Measurements from ENCODE around the gene DSG3.

Gene DSG3, protein sequence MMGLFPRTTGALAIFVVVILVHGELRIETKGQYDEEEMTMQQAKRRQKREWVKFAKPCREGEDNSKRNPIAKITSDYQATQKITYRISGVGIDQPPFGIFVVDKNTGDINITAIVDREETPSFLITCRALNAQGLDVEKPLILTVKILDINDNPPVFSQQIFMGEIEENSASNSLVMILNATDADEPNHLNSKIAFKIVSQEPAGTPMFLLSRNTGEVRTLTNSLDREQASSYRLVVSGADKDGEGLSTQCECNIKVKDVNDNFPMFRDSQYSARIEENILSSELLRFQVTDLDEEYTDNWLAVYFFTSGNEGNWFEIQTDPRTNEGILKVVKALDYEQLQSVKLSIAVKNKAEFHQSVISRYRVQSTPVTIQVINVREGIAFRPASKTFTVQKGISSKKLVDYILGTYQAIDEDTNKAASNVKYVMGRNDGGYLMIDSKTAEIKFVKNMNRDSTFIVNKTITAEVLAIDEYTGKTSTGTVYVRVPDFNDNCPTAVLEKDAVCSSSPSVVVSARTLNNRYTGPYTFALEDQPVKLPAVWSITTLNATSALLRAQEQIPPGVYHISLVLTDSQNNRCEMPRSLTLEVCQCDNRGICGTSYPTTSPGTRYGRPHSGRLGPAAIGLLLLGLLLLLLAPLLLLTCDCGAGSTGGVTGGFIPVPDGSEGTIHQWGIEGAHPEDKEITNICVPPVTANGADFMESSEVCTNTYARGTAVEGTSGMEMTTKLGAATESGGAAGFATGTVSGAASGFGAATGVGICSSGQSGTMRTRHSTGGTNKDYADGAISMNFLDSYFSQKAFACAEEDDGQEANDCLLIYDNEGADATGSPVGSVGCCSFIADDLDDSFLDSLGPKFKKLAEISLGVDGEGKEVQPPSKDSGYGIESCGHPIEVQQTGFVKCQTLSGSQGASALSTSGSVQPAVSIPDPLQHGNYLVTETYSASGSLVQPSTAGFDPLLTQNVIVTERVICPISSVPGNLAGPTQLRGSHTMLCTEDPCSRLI

DNA sequence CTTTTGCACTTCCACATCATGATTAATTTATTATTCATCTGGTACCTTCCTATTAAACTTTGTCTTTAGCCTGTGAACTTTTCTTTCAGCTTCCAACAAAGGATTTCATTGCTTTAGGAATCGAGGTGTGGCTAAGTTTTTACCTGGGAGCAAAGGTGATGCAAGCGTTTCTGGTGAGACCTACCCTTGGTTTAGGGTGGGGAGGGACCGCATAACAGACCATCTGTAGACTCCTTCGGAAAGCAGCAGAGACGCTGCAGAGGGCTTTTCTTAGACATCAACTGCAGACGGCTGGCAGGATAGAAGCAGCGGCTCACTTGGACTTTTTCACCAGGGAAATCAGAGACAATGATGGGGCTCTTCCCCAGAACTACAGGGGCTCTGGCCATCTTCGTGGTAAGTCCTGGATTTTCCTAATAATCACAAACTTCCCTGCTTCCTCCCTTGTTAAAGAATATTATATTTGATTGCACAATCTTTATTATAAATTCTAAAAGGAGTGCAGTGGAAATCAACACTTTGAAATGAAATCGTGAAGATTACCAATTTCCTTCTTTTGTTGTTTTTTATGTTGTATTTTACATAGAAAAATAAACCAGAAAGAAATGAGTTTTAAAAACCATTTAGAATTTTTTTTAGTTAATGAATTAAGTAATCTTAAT is at the start of gene DSG3:
Gene DSG3, plus strand, starts transcription at position 212 of the 662 bp plus-strand sequence. Its CDS starts 137 bp downstream, at position 349.
- H3K27ac ChIP-seq (ENCODE audit: low read depth, low read length), result no peak within 1 kb of the TSS
- H3K36me3 ChIP-seq (ENCODE audit: insufficient read depth, low read length), result no peaks in the 10 kb centered on the region
- H3K79me2 ChIP-seq (ENCODE audit: control insufficient read depth, insufficient read depth, low read length, unreplicated experiment), result no peaks in the 10 kb centered on the region
- H3K27me3 ChIP-seq (ENCODE audit: insufficient read depth, low read length), result no peaks in the 10 kb centered on the region
- no peaks in the 10 kb centered on the region for H3K4me1 ChIP-seq (ENCODE audit: control insufficient read depth, insufficient read depth, low read length, unreplicated experiment)
- H3K4me3 ChIP-seq (ENCODE audit: low read depth, low read length), result no peak within 1 kb of the TSS
- H2AFZ ChIP-seq (ENCODE audit: low read length, unreplicated experiment), result no peak within 1 kb of the TSS

DNA sequence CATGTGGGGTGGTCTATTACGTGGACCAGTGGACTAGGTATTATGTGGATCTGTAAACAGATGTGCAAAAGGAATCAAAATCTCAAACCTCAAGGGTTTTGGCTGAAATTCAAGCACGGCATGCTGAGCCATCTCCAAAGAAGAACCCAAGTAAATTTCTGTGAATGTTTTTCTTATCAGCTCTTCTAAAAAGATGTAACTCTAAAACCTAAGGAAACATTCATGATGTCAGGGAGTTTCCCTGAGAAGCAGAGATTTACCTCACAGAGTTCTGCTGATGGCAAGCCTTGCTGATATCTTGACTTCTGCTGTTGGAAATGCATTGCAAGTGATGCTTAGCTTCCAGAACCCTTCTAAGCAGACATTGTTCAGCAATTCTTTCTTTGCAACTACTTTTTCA is 49.4 kb upstream of the DSG3 start:
- H3K27ac ChIP-seq (ENCODE audit: low read depth, low read length), result no peak overlapping the region
- H3K4me1 ChIP-seq (ENCODE audit: control insufficient read depth, insufficient read depth, low read length, unreplicated experiment), result no peaks in the 10 kb centered on the region
- no peaks in the 10 kb centered on the region for H3K36me3 ChIP-seq (ENCODE audit: insufficient read depth, low read length)
- no peak overlapping the region for H2AFZ ChIP-seq (ENCODE audit: low read length, unreplicated experiment)
- no peaks in the 10 kb centered on the region for H3K79me2 ChIP-seq (ENCODE audit: control insufficient read depth, insufficient read depth, low read length, unreplicated experiment)
- H3K4me3 ChIP-seq (ENCODE audit: low read depth, low read length), result no peak overlapping the region
- no peaks in the 10 kb centered on the region; the same call in 1 of the 2 replicates for H3K27me3 ChIP-seq (ENCODE audit: insufficient read depth, low read length)

DNA sequence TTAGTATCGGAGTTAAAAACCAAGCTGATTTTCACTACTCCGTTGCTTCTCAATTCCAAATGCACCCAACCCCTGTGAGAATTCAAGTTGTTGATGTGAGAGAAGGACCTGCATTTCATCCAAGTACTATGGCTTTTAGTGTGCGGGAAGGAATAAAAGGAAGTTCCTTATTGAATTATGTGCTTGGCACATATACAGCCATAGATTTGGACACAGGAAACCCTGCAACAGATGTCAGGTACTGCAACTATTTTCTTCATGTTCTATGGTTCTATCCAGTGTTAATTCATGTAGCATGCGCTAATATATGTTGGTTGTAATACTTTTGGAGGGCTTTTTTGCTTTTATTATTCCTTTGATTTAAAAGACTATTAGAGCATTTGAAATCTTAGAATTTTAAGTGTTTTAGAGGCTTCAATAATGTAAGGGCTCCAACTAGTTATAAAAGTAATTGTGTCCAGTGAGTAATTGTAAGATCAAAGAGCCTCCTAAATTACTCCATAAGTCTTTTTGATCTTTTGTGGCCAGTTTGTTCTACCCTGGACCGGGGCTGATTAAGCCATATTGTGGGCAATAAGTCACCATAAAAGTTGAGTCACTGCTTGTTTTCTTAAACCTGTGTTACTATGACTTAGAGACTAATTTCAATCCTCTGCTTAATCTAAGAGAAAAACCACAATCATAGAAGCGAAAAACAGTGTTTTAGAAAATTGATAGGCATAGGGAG is 48.1 kb upstream of the DSG3 start:
- Histone ChIP-seq H3K27me3 (ENCODE audit: insufficient read depth, low read length) (no peaks in the 10 kb centered on the region; the same call in 1 of the 2 replicates), H2AFZ (ENCODE audit: low read length, unreplicated experiment) (no peak overlapping the region), H3K4me3 (ENCODE audit: low read depth, low read length) (no peak overlapping the region), H3K36me3 (ENCODE audit: insufficient read depth, low read length) (no peaks in the 10 kb centered on the region), H3K4me1 (ENCODE audit: control insufficient read depth, insufficient read depth, low read length, unreplicated experiment) (no peaks in the 10 kb centered on the region), H3K79me2 (ENCODE audit: control insufficient read depth, insufficient read depth, low read length, unreplicated experiment) (no peaks in the 10 kb centered on the region), H3K27ac (ENCODE audit: low read depth, low read length) (no peak overlapping the region)

DNA sequence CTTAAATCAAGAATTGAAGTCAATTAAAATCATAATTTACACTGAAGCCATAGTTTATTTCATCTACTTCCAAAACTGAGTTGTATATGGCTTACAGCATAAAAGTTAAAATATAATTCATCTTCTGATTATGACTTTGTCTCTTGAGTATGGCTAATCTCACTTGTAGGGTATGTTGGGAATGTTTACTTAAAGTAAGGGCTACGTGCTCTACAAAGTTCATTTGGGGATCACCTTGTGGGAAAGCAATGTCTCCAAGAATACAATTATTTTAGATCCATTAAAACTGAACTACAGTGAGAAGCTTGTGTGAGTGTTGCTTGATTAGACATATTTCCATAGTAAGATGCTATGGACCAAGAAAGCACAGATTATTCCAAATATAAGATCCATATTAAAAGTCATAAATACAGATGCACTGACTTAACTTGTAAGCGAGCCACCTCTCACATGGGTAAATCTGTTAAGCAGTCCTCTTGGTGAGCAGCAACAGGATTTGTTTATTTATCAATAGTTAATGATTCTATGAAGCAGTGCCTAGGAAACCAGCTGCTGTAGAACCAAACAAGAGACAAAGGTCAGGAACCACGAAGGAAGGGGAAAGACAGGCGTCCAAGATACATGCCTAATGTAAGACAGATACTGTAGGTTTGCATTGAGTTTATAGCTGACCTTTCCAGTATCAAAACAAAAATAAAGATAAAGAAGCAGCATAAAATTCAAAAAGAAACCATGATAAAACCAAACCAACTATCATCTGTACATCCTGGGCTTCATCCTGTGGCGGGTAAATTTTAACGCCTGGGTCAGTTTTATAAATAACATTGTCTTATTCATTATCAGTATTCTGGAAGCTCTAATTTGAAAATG is 46.1 kb upstream of the DSG3 start:
- H2AFZ ChIP-seq (ENCODE audit: low read length, unreplicated experiment), result no peak overlapping the region
- no peak overlapping the region for H3K27ac ChIP-seq (ENCODE audit: low read depth, low read length)
- H3K36me3 ChIP-seq (ENCODE audit: insufficient read depth, low read length), result no peaks in the 10 kb centered on the region
- no peak overlapping the region for H3K4me3 ChIP-seq (ENCODE audit: low read depth, low read length)
- no peaks in the 10 kb centered on the region; the same call in 1 of the 2 replicates for H3K27me3 ChIP-seq (ENCODE audit: insufficient read depth, low read length)
- H3K79me2 ChIP-seq (ENCODE audit: control insufficient read depth, insufficient read depth, low read length, unreplicated experiment), result no peaks in the 10 kb centered on the region
- H3K4me1 ChIP-seq (ENCODE audit: control insufficient read depth, insufficient read depth, low read length, unreplicated experiment), result no peaks in the 10 kb centered on the region

DNA sequence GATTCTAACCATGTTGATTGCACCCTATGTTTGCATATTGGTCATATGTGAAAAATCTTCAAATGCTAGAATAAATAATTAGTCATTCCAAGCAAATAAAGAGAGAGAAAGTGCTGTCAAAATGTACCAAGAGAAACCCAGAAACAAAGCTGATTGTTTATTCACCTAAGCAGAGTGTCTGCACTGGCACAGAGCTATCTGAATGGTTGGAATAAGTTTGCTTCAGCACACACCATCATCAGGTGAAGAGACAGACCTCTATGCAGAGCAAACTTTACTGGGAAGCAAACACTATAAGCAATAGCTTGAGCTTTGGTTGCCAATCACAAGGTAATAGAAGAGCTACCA is 45.5 kb upstream of the DSG3 start:
- no peak overlapping the region for H3K27ac ChIP-seq (ENCODE audit: low read depth, low read length)
- no peak overlapping the region for H3K4me3 ChIP-seq (ENCODE audit: low read depth, low read length)
- no peaks in the 10 kb centered on the region for H3K79me2 ChIP-seq (ENCODE audit: control insufficient read depth, insufficient read depth, low read length, unreplicated experiment)
- H2AFZ ChIP-seq (ENCODE audit: low read length, unreplicated experiment), result no peak overlapping the region
- H3K36me3 ChIP-seq (ENCODE audit: insufficient read depth, low read length), result no peaks in the 10 kb centered on the region
- H3K27me3 ChIP-seq (ENCODE audit: insufficient read depth, low read length), result no peaks in the 10 kb centered on the region; the same call in 1 of the 2 replicates
- H3K4me1 ChIP-seq (ENCODE audit: control insufficient read depth, insufficient read depth, low read length, unreplicated experiment), result no peaks in the 10 kb centered on the region

DNA sequence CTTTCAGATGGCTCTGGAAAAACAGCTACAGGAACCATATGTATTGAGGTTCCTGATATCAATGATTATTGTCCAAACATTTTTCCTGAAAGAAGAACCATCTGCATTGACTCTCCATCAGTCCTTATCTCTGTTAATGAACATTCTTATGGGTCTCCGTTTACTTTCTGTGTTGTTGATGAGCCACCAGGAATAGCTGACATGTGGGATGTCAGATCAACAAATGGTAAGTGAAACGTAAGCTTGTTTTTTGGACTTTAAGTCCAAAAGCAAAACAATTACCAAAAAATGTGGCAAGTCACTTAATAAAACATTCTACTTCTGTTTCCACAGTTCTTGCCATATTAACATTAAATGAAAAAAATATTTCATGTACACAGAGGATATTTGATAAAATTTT is 44.1 kb upstream of the DSG3 start:
- no peak overlapping the region for H3K4me3 ChIP-seq (ENCODE audit: low read depth, low read length)
- H3K4me1 ChIP-seq (ENCODE audit: control insufficient read depth, insufficient read depth, low read length, unreplicated experiment), result no peaks in the 10 kb centered on the region
- H3K36me3 ChIP-seq (ENCODE audit: insufficient read depth, low read length), result no peaks in the 10 kb centered on the region
- no peak overlapping the region for H3K27ac ChIP-seq (ENCODE audit: low read depth, low read length)
- H2AFZ ChIP-seq (ENCODE audit: low read length, unreplicated experiment), result no peak overlapping the region
- no peaks in the 10 kb centered on the region for H3K79me2 ChIP-seq (ENCODE audit: control insufficient read depth, insufficient read depth, low read length, unreplicated experiment)
- H3K27me3 ChIP-seq (ENCODE audit: insufficient read depth, low read length), result no peaks in the 10 kb centered on the region; the same call in 1 of the 2 replicates

DNA sequence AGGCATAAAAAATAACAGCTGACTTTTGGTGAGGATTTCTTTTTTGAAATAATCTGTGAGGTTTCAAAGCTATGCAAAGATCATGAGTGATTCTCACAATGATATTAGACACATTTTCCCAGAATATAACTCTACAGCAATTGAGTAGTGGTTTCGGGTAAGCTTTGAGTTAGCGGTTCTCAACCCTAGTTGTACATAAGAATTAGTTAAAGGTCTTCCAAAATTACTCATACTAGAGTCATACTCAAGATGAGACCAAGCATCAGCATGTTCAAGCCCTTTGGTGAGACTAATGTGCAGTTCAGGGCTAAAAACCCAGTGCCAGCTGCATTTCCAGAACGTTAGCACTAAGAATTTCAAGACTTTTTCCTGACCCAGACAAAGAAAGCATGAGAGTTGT is 39.9 kb upstream of the DSG3 start:
- Histone ChIP-seq H3K4me1 (ENCODE audit: control insufficient read depth, insufficient read depth, low read length, unreplicated experiment) (no peaks in the 10 kb centered on the region), H3K27me3 (ENCODE audit: insufficient read depth, low read length) (no peaks in the 10 kb centered on the region; the same call in 1 of the 2 replicates), H3K36me3 (ENCODE audit: insufficient read depth, low read length) (no peaks in the 10 kb centered on the region), H3K27ac (ENCODE audit: low read depth, low read length) (no peak overlapping the region), H3K79me2 (ENCODE audit: control insufficient read depth, insufficient read depth, low read length, unreplicated experiment) (no peaks in the 10 kb centered on the region), H3K4me3 (ENCODE audit: low read depth, low read length) (no peak overlapping the region), H2AFZ (ENCODE audit: low read length, unreplicated experiment) (no peak overlapping the region)

DNA sequence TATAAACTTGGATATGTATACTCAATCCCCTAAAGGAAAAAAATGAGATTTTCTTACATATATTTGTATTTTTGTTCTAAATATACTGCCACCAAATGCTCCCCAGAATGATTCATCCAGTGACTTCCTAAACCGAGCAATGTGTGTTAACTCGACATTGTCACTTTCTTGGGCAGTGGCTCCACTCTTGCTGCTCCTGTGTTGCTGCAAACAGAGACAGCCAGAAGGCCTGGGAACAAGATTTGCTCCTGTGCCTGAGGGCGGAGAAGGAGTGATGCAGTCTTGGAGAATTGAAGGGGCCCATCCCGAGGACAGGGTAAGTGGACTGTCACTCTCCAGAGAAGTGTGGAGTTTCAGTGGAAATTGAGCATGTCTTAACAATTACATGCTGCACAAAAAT is 38.3 kb upstream of the DSG3 start:
- Histone ChIP-seq H3K27ac (ENCODE audit: low read depth, low read length) (no peak overlapping the region), H2AFZ (ENCODE audit: low read length, unreplicated experiment) (no peak overlapping the region), H3K4me1 (ENCODE audit: control insufficient read depth, insufficient read depth, low read length, unreplicated experiment) (no peaks in the 10 kb centered on the region), H3K4me3 (ENCODE audit: low read depth, low read length) (no peak overlapping the region), H3K36me3 (ENCODE audit: insufficient read depth, low read length) (no peaks in the 10 kb centered on the region), H3K27me3 (ENCODE audit: insufficient read depth, low read length) (no peaks in the 10 kb centered on the region), H3K79me2 (ENCODE audit: control insufficient read depth, insufficient read depth, low read length, unreplicated experiment) (no peaks in the 10 kb centered on the region)

DNA sequence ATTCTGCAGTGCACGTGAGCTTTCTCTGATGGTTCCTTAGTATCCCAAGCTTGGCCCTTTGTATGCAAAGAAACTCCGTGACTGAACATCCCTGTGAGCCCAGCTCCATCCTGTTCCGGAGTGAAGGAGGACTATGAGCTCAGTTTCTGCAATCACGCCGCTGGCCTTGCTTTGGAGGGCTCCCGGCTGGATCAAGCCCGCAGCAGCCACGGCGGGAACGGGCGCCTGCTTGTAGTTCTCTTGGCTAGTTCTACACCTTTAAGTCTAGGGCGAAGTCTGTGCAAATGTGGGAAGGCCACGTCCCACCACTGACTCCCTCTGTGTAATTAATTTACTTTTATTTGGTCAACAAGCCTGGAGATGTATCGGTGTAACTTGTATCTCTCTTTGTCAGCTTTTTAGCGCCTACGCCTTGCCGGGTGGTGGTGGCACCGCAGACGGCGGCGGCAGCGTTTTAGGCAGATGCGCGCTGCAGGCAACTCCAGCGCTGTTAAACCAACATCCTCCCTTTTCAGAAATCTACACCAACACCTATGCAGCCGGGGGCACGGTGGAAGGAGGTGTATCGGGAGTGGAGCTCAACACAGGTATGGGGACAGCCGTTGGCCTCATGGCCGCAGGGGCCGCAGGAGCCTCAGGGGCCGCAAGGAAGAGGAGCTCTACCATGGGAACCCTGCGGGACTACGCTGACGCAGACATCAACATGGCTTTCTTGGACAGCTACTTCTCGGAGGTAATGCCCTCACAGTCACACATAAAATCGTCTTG is 36.6 kb upstream of the DSG3 start:
- no peak overlapping the region for H3K27ac ChIP-seq (ENCODE audit: low read depth, low read length)
- H3K36me3 ChIP-seq (ENCODE audit: insufficient read depth, low read length), result no peaks in the 10 kb centered on the region
- no peaks in the 10 kb centered on the region for H3K27me3 ChIP-seq (ENCODE audit: insufficient read depth, low read length)
- H3K79me2 ChIP-seq (ENCODE audit: control insufficient read depth, insufficient read depth, low read length, unreplicated experiment), result no peaks in the 10 kb centered on the region
- no peaks in the 10 kb centered on the region for H3K4me1 ChIP-seq (ENCODE audit: control insufficient read depth, insufficient read depth, low read length, unreplicated experiment)
- no peak overlapping the region for H3K4me3 ChIP-seq (ENCODE audit: low read depth, low read length)
- no peak overlapping the region for H2AFZ ChIP-seq (ENCODE audit: low read length, unreplicated experiment)
